ENCODE results near the gene HDAC7. TPM values are rescaled to one million over a fixed set of nuclear protein-coding genes. Genes with fewer than 3 reads are reported as not detected.

The HDAC7 gene
- total and polyA plus RNA-seq, 2 of the 13 experiments (the other 11 are each of a cell fraction or from before 2014, with no cell fraction given), result 4.6 to 10.8 TPM

DNA sequence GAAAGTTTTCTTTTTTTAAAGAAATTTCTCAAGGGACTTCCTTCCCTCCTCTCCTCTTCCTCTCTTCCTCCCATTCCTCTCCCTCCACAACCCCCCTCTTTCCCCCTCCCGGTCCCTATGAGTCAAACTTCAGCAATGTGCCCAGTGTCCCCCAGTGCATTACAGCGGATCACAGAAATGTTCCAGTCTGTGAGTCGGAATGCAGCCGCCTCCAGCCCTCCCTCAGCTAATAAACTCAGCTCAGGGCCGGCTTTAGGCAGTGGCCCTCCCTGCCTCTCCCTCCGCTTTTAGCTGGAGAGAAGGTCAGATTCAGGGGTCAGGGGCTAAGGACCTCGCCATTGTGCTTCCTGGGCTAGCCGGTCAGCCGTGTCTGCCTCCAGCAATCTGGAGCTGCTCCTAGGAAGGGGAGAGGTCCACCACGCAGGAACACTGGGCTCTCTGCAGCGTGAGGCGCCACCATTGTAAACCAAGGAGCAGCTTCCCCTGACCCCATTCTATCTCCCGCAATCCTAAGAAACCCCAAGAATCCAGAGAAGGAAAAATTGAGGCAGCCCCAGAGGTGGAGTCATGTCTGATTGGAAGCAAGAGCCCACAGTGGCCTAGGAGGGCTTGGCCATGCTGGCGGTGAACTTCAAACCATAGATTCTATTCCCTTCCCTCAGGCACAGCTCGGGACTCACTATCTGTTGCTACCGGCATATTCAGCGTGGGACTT lies 1.1 kb upstream of the HDAC7 start (continued):
- TF ChIP-seq ZNF772 (CRISPR knock-in tag; IDR thresholded peaks at IDR 0.05), result no peak
- 0 out of 2 replicates have a peak, but pooled peaks have one; percentile 7 for TF ChIP-seq ETV5 (CRISPR knock-in tag; IDR thresholded peaks at IDR 0.05; ENCODE audit: borderline replicate concordance)
- TF ChIP-seq, protein P1, sequence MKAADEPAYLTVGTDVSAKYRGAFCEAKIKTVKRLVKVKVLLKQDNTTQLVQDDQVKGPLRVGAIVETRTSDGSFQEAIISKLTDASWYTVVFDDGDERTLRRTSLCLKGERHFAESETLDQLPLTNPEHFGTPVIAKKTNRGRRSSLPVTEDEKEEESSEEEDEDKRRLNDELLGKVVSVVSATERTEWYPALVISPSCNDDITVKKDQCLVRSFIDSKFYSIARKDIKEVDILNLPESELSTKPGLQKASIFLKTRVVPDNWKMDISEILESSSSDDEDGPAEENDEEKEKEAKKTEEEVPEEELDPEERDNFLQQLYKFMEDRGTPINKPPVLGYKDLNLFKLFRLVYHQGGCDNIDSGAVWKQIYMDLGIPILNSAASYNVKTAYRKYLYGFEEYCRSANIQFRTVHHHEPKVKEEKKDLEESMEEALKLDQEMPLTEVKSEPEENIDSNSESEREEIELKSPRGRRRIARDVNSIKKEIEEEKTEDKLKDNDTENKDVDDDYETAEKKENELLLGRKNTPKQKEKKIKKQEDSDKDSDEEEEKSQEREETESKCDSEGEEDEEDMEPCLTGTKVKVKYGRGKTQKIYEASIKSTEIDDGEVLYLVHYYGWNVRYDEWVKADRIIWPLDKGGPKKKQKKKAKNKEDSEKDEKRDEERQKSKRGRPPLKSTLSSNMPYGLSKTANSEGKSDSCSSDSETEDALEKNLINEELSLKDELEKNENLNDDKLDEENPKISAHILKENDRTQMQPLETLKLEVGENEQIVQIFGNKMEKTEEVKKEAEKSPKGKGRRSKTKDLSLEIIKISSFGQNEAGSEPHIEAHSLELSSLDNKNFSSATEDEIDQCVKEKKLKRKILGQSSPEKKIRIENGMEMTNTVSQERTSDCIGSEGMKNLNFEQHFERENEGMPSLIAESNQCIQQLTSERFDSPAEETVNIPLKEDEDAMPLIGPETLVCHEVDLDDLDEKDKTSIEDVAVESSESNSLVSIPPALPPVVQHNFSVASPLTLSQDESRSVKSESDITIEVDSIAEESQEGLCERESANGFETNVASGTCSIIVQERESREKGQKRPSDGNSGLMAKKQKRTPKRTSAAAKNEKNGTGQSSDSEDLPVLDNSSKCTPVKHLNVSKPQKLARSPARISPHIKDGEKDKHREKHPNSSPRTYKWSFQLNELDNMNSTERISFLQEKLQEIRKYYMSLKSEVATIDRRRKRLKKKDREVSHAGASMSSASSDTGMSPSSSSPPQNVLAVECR (CRISPR knock-in tag; IDR thresholded peaks at IDR 0.05; ENCODE audit: borderline replicate concordance), result no peak; the same call in 1 of the 2 replicates
- TF ChIP-seq, protein P2, sequence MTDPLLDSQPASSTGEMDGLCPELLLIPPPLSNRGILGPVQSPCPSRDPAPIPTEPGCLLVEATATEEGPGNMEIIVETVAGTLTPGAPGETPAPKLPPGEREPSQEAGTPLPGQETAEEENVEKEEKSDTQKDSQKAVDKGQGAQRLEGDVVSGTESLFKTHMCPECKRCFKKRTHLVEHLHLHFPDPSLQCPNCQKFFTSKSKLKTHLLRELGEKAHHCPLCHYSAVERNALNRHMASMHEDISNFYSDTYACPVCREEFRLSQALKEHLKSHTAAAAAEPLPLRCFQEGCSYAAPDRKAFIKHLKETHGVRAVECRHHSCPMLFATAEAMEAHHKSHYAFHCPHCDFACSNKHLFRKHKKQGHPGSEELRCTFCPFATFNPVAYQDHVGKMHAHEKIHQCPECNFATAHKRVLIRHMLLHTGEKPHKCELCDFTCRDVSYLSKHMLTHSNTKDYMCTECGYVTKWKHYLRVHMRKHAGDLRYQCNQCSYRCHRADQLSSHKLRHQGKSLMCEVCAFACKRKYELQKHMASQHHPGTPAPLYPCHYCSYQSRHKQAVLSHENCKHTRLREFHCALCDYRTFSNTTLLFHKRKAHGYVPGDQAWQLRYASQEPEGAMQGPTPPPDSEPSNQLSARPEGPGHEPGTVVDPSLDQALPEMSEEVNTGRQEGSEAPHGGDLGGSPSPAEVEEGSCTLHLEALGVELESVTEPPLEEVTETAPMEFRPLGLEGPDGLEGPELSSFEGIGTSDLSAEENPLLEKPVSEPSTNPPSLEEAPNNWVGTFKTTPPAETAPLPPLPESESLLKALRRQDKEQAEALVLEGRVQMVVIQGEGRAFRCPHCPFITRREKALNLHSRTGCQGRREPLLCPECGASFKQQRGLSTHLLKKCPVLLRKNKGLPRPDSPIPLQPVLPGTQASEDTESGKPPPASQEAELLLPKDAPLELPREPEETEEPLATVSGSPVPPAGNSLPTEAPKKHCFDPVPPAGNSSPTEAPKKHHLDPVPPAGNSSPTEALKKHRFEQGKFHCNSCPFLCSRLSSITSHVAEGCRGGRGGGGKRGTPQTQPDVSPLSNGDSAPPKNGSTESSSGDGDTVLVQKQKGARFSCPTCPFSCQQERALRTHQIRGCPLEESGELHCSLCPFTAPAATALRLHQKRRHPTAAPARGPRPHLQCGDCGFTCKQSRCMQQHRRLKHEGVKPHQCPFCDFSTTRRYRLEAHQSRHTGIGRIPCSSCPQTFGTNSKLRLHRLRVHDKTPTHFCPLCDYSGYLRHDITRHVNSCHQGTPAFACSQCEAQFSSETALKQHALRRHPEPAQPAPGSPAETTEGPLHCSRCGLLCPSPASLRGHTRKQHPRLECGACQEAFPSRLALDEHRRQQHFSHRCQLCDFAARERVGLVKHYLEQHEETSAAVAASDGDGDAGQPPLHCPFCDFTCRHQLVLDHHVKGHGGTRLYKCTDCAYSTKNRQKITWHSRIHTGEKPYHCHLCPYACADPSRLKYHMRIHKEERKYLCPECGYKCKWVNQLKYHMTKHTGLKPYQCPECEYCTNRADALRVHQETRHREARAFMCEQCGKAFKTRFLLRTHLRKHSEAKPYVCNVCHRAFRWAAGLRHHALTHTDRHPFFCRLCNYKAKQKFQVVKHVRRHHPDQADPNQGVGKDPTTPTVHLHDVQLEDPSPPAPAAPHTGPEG (CRISPR knock-in tag; IDR thresholded peaks at IDR 0.05), result no peak
- TF ChIP-seq, protein P3, sequence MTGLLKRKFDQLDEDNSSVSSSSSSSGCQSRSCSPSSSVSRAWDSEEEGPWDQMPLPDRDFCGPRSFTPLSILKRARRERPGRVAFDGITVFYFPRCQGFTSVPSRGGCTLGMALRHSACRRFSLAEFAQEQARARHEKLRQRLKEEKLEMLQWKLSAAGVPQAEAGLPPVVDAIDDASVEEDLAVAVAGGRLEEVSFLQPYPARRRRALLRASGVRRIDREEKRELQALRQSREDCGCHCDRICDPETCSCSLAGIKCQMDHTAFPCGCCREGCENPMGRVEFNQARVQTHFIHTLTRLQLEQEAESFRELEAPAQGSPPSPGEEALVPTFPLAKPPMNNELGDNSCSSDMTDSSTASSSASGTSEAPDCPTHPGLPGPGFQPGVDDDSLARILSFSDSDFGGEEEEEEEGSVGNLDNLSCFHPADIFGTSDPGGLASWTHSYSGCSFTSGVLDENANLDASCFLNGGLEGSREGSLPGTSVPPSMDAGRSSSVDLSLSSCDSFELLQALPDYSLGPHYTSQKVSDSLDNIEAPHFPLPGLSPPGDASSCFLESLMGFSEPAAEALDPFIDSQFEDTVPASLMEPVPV (CRISPR knock-in tag; IDR thresholded peaks at IDR 0.05), result no peak
- no peak for TF ChIP-seq HDAC6 (IDR thresholded peaks at IDR 0.05; ENCODE audit: low read depth, low read length)
- TF ChIP-seq KDM6A (CRISPR knock-in tag; IDR thresholded peaks at IDR 0.05; ENCODE audit: low read depth), result no peak
- TF ChIP-seq, protein P4, sequence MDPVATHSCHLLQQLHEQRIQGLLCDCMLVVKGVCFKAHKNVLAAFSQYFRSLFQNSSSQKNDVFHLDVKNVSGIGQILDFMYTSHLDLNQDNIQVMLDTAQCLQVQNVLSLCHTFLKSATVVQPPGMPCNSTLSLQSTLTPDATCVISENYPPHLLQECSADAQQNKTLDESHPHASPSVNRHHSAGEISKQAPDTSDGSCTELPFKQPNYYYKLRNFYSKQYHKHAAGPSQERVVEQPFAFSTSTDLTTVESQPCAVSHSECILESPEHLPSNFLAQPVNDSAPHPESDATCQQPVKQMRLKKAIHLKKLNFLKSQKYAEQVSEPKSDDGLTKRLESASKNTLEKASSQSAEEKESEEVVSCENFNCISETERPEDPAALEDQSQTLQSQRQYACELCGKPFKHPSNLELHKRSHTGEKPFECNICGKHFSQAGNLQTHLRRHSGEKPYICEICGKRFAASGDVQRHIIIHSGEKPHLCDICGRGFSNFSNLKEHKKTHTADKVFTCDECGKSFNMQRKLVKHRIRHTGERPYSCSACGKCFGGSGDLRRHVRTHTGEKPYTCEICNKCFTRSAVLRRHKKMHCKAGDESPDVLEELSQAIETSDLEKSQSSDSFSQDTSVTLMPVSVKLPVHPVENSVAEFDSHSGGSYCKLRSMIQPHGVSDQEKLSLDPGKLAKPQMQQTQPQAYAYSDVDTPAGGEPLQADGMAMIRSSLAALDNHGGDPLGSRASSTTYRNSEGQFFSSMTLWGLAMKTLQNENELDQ (CRISPR knock-in tag; IDR thresholded peaks at IDR 0.05; ENCODE audit: borderline replicate concordance), result no peak
- no peak for TF ChIP-seq ZNF737 (CRISPR knock-in tag; IDR thresholded peaks at IDR 0.05; ENCODE audit: borderline replicate concordance)
- no peak for TF ChIP-seq GTF3A (CRISPR knock-in tag; conservative IDR thresholded peaks at IDR 0.05)
- TF ChIP-seq MIER2 (CRISPR knock-in tag; IDR thresholded peaks at IDR 0.05), result no peak
- TF ChIP-seq, protein P5, sequence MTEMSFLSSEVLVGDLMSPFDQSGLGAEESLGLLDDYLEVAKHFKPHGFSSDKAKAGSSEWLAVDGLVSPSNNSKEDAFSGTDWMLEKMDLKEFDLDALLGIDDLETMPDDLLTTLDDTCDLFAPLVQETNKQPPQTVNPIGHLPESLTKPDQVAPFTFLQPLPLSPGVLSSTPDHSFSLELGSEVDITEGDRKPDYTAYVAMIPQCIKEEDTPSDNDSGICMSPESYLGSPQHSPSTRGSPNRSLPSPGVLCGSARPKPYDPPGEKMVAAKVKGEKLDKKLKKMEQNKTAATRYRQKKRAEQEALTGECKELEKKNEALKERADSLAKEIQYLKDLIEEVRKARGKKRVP (CRISPR knock-in tag; IDR thresholded peaks at IDR 0.05), result no peak
- TF ChIP-seq ZNF839 (CRISPR knock-in tag; IDR thresholded peaks at IDR 0.05; ENCODE audit: borderline replicate concordance), result no peak

All from HepG2 (cell line).